T follicular helper cell (primary cell): ENCODE measurements around the gene SMG9.
"Not testable (repeated sequence)": the region's sequence is repeated elsewhere in the genome, so short reads cannot be mapped to it uniquely, and the experiment has no call there.

Experiments
- DNase-seq: peaks from one replicate; pipeline ENCODE4 v3.0.0-alpha.2; 2020; ENCODE audit warnings: low read depth

The SMG9 gene

GRCh38 chr19:43692877-43693276, 61.9 kb downstream of the SMG9 start:
- DNase-seq: no peak

GRCh38 chr19:43692385-43692784, 62.4 kb downstream of the SMG9 start:
- no peak for DNase-seq

- DNase-seq: no peak
These were observed 63.0 kb downstream of the SMG9 start for GRCh38 chr19:43691755-43692154.

GRCh38 chr19:43690890-43691289, 63.9 kb downstream of the SMG9 start:
- DNase-seq: no peak

GRCh38 chr19:43690444-43690843, 64.3 kb downstream of the SMG9 start:
- DNase-seq: no peak

- no peak for DNase-seq
These were observed 66.6 kb downstream of the SMG9 start for GRCh38 chr19:43688059-43688701.

GRCh38 chr19:43687660-43687997, 67.1 kb downstream of the SMG9 start:
- DNase-seq: no peak

- no peak for DNase-seq
These were observed 70.4 kb downstream of the SMG9 start for GRCh38 chr19:43684326-43684725.

- DNase-seq: no peak
These were observed 70.9 kb downstream of the SMG9 start for GRCh38 chr19:43683905-43684304.

GRCh38 chr19:43682824-43683661, 71.7 kb downstream of the SMG9 start:
- no peak for DNase-seq

GRCh38 chr19:43682269-43682668, 72.5 kb downstream of the SMG9 start:
- not testable (repeated sequence) for DNase-seq

GRCh38 chr19:43681821-43682220, 72.9 kb downstream of the SMG9 start:
- no peak for DNase-seq

- DNase-seq: no peak
These were observed 76.1 kb downstream of the SMG9 start for GRCh38 chr19:43678512-43679261.
